SK-N-SH treated with all-trans-retinoic acid at 6 μM for 48 hours (cell line): ENCODE data around the gene NFIX.
"Not testable (repeated sequence)": the region's sequence is repeated elsewhere in the genome, so short reads cannot be mapped to it uniquely, and the experiment has no call there.

Experiments used
- ATAC-seq: fragments of 200-7000 bp; cut with Tn5 transposase; 3 replicates; pipeline ENCODE4 v1.9.1; 2020; ENCODE audit warnings: mild to moderate bottlenecking, moderate library complexity
- ARNTL ChIP-seq: fragments of 450-650 bp; formaldehyde crosslinking; IDR thresholded peaks from 2 replicates; pipeline ENCODE4 v1.5.0; 2020; ENCODE audit warnings: low read depth, mild to moderate bottlenecking, moderate library complexity, borderline replicate concordance
- BACH2 ChIP-seq: fragments of 250-450 bp; sonication (Bioruptor Pico); IDR thresholded peaks from 2 replicates; pipeline ENCODE4 v1.9.0; 2021; ENCODE audit warnings: mild to moderate bottlenecking, borderline replicate concordance
- CREB5 ChIP-seq: fragments of 250-450 bp; sonication (Bioruptor Pico); IDR thresholded peaks from 2 replicates; pipeline ENCODE4 v1.5.1; 2020; ENCODE audit warnings: low read depth, mild to moderate bottlenecking, moderate library complexity
- CSDC2 ChIP-seq: fragments of 250-450 bp; sonication (Bioruptor Pico); IDR thresholded peaks from 2 replicates; pipeline ENCODE4 v1.5.0; 2020; ENCODE audit warnings: mild to moderate bottlenecking, moderate library complexity
- ESRRG ChIP-seq: fragments of 250-450 bp; sonication (Bioruptor Pico); IDR thresholded peaks from 2 replicates; pipeline ENCODE4 v1.6.1; 2021; ENCODE audit warnings: mild to moderate bottlenecking
- GLIS3 ChIP-seq: fragments of 250-450 bp; sonication (Bioruptor Pico); IDR thresholded peaks from 2 replicates; pipeline ENCODE4 v1.5.0; 2020; ENCODE audit warnings: mild to moderate bottlenecking, moderate library complexity
- ISL1 ChIP-seq: fragments of 250-450 bp; sonication (Bioruptor Pico); IDR thresholded peaks from 2 replicates; pipeline ENCODE4 v2.1.2; 2022; ENCODE audit warnings: mild to moderate bottlenecking, moderate library complexity
- OSR1 ChIP-seq: fragments of 250-450 bp; sonication (Bioruptor Pico); IDR thresholded peaks from 2 replicates; pipeline ENCODE4 v1.8.0; 2022; ENCODE audit warnings: moderate library complexity, mild to moderate bottlenecking, inconsistent platforms
- POU6F1 ChIP-seq: fragments of 250-450 bp; sonication (Bioruptor Pico); IDR thresholded peaks from 2 replicates; pipeline ENCODE4 v1.8.0; 2021; ENCODE audit warnings: low read depth, mild to moderate bottlenecking, moderate library complexity, borderline replicate concordance
- PPARA ChIP-seq: fragments of 250-450 bp; sonication (Bioruptor Pico); IDR thresholded peaks from 2 replicates; pipeline ENCODE4 v1.5.0; 2020; ENCODE audit warnings: mild to moderate bottlenecking, borderline replicate concordance
- RARB ChIP-seq: fragments of 250-450 bp; sonication (Bioruptor Pico); IDR thresholded peaks from 2 replicates; pipeline ENCODE4 v1.8.0; 2021; ENCODE audit warnings: mild to moderate bottlenecking, moderate library complexity
- SNAI2 ChIP-seq: fragments of 250-450 bp; sonication (Bioruptor Pico); IDR thresholded peaks from 2 replicates; pipeline ENCODE4 v1.5.0; 2020; ENCODE audit warnings: mild to moderate bottlenecking, moderate library complexity
- TCF4 ChIP-seq: fragments of 250-450 bp; sonication (Bioruptor Pico); IDR thresholded peaks from 2 replicates; pipeline ENCODE4 v1.8.0; 2021; ENCODE audit warnings: mild to moderate bottlenecking, moderate library complexity, borderline replicate concordance
- TSHZ2 ChIP-seq: fragments of 250-450 bp; sonication (Bioruptor Pico); IDR thresholded peaks from 2 replicates; pipeline ENCODE4 v1.5.0; 2020; ENCODE audit warnings: mild to moderate bottlenecking, moderate library complexity
- ZC3H10 ChIP-seq: fragments of 250-450 bp; sonication (Bioruptor Pico); IDR thresholded peaks from 2 replicates; pipeline ENCODE4 v1.5.1; 2021; ENCODE audit warnings: mild to moderate bottlenecking, moderate library complexity
- ZFP3 ChIP-seq: fragments of 250-450 bp; sonication (Bioruptor Pico); IDR thresholded peaks from 2 replicates; pipeline ENCODE4 v1.5.0; 2020; ENCODE audit warnings: mild to moderate bottlenecking, moderate library complexity
- ZFP30 ChIP-seq: fragments of 450-650 bp; formaldehyde crosslinking; IDR thresholded peaks from 2 replicates; pipeline ENCODE4 v1.5.0; 2022; ENCODE audit warnings: mild to moderate bottlenecking, moderate library complexity
- ZNF565 ChIP-seq: fragments of 450-650 bp; formaldehyde crosslinking; conservative IDR thresholded peaks from 2 replicates; pipeline ENCODE4 v1.5.0; 2020; ENCODE audit warnings: low read depth, mild to moderate bottlenecking, moderate library complexity
- ZNF70 ChIP-seq: fragments of 450-650 bp; formaldehyde crosslinking; IDR thresholded peaks from 2 replicates; pipeline ENCODE4 v1.5.0; 2020; ENCODE audit warnings: mild to moderate bottlenecking, moderate library complexity
- ZNF8 ChIP-seq: fragments of 450-650 bp; formaldehyde crosslinking; IDR thresholded peaks from 2 replicates; pipeline ENCODE4 v1.5.0; 2020; ENCODE audit warnings: mild to moderate bottlenecking, moderate library complexity

The NFIX gene

GRCh38 chr19:12975221-12975741, 20.0 kb upstream of the NFIX start:
- ATAC-seq, result no peak
- TF ChIP-seq ARNTL (CRISPR knock-in tag) (no peak), ESRRG (no peak), OSR1 (CRISPR knock-in tag) (no peak), TSHZ2 (CRISPR knock-in tag) (no peak), ZNF8 (CRISPR knock-in tag) (no peak), TCF4 (CRISPR knock-in tag) (no peak), CREB5 (CRISPR knock-in tag) (no peak), ZFP3 (no peak), ISL1 (CRISPR knock-in tag) (no peak), ZFP30 (CRISPR knock-in tag) (no peak), ZNF565 (CRISPR knock-in tag) (no peak)

- ATAC-seq, result not testable (repeated sequence)
Observed at GRCh38 chr19:12976109-12976508, 19.2 kb upstream of the NFIX start.

GRCh38 chr19:12979974-12980373, 15.3 kb upstream of the NFIX start:
- ATAC-seq, result no peak
- TF ChIP-seq ZFP3 (no peak), POU6F1 (CRISPR knock-in tag) (no peak), ESRRG (no peak), ZC3H10 (CRISPR knock-in tag) (no peak), CREB5 (CRISPR knock-in tag) (no peak), OSR1 (CRISPR knock-in tag) (no peak), ARNTL (CRISPR knock-in tag) (no peak)

- TF ChIP-seq CSDC2 (CRISPR knock-in tag) (no peak), ZFP3 (no peak), POU6F1 (CRISPR knock-in tag) (no peak), PPARA (CRISPR knock-in tag) (no peak), ESRRG (no peak), ARNTL (CRISPR knock-in tag) (no peak), ZNF565 (CRISPR knock-in tag) (no peak), ISL1 (CRISPR knock-in tag) (no peak), RARB (no peak), TCF4 (CRISPR knock-in tag) (no peak), ZFP30 (CRISPR knock-in tag) (no peak)
- ATAC-seq, result no peak
Observed at GRCh38 chr19:12982648-12983047, 12.6 kb upstream of the NFIX start.

- no peak for ATAC-seq
- TF ChIP-seq TSHZ2 (CRISPR knock-in tag) (no peak), ISL1 (CRISPR knock-in tag) (no peak), GLIS3 (CRISPR knock-in tag) (no peak), ARNTL (CRISPR knock-in tag) (no peak), RARB (no peak), BACH2 (no peak), ZNF70 (CRISPR knock-in tag) (no peak), SNAI2 (no peak)
Observed at GRCh38 chr19:12983091-12983490, 12.2 kb upstream of the NFIX start.
